ENCODE results near the gene SKA3.
"Not testable (repeated sequence)": the region's sequence is repeated elsewhere in the genome, so short reads cannot be mapped to it uniquely, and the experiment has no call there.

Gene SKA3

GRCh38 chr13:21186410-21186809 is 10.1 kb upstream of the SKA3 start:
- H3K27ac ChIP-seq; H3K27me3 ChIP-seq (ENCODE audit: insufficient read depth, low read depth, severe bottlenecking); DNase-seq; H3K4me3 ChIP-seq (ENCODE audit: low read depth, low read length); H3K36me3 ChIP-seq; H3K9me3 ChIP-seq (ENCODE audit: severe bottlenecking): not testable (repeated sequence)

- TF ChIP-seq, protein P1, sequence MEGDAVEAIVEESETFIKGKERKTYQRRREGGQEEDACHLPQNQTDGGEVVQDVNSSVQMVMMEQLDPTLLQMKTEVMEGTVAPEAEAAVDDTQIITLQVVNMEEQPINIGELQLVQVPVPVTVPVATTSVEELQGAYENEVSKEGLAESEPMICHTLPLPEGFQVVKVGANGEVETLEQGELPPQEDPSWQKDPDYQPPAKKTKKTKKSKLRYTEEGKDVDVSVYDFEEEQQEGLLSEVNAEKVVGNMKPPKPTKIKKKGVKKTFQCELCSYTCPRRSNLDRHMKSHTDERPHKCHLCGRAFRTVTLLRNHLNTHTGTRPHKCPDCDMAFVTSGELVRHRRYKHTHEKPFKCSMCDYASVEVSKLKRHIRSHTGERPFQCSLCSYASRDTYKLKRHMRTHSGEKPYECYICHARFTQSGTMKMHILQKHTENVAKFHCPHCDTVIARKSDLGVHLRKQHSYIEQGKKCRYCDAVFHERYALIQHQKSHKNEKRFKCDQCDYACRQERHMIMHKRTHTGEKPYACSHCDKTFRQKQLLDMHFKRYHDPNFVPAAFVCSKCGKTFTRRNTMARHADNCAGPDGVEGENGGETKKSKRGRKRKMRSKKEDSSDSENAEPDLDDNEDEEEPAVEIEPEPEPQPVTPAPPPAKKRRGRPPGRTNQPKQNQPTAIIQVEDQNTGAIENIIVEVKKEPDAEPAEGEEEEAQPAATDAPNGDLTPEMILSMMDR (IDR thresholded peaks at IDR 0.05; ENCODE audit: low read depth, low read length), result no peak
- peaks cover 14% of the 10 kb centered on the region for H3K36me3 ChIP-seq
- H3K9me3 ChIP-seq (ENCODE audit: severe bottlenecking), result no peaks in the 10 kb centered on the region
- H3K4me3 ChIP-seq (ENCODE audit: low read depth, low read length), result no peak overlapping the region
- no peak overlapping the region for H3K27ac ChIP-seq
- H3K27me3 ChIP-seq (ENCODE audit: insufficient read depth, low read depth, severe bottlenecking), result no peaks in the 10 kb centered on the region
- no peak for DNase-seq
Measured at GRCh38 chr13:21181671-21182070, 5.3 kb upstream of the SKA3 start.

DNA sequence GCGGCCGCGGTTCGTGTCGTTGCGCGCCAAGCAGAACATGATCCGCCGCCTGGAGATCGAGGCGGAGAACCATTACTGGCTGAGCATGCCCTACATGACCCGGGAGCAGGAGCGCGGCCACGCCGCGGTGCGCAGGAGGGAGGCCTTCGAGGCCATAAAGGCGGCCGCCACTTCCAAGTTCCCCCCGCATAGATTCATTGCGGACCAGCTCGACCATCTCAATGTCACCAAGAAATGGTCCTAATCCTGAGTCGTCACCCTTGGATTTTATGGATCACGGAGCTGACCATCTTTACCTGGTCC is 581 bp upstream of the SKA3 start:
- DNase-seq, result no peak
- Histone ChIP-seq H3K27ac (peak overlapping the region; percentile 94), H3K36me3 (peaks cover 20% of the 10 kb centered on the region), H3K9me3 (ENCODE audit: severe bottlenecking) (no peaks in the 10 kb centered on the region), H3K4me3 (ENCODE audit: low read depth, low read length) (peak overlapping the region; percentile 78), H3K27me3 (ENCODE audit: insufficient read depth, low read depth, severe bottlenecking) (no peaks in the 10 kb centered on the region)
- TF ChIP-seq, protein P1 (IDR thresholded peaks at IDR 0.05; ENCODE audit: low read depth, low read length), result no peak

GRCh38 chr13:21175656-21176214 is 617 bp downstream of the SKA3 start:
- no peaks in the 10 kb centered on the region for H3K9me3 ChIP-seq (ENCODE audit: severe bottlenecking)
- TF ChIP-seq, protein P1 (IDR thresholded peaks at IDR 0.05; ENCODE audit: low read depth, low read length), result no peak
- H3K36me3 ChIP-seq, result peaks cover 31% of the 10 kb centered on the region
- peak overlapping the region; percentile 78 for H3K4me3 ChIP-seq (ENCODE audit: low read depth, low read length)
- H3K27me3 ChIP-seq (ENCODE audit: insufficient read depth, low read depth, severe bottlenecking), result no peaks in the 10 kb centered on the region
- H3K27ac ChIP-seq, result peak overlapping the region; percentile 94
- DNase-seq, result no peak

GRCh38 chr13:21173767-21174166 is 2.6 kb downstream of the SKA3 start:
- H3K36me3 ChIP-seq, result peaks cover 43% of the 10 kb centered on the region
- DNase-seq; H3K9me3 ChIP-seq (ENCODE audit: severe bottlenecking); H3K4me3 ChIP-seq (ENCODE audit: low read depth, low read length); H3K27ac ChIP-seq; H3K27me3 ChIP-seq (ENCODE audit: insufficient read depth, low read depth, severe bottlenecking): not testable (repeated sequence)

DNA sequence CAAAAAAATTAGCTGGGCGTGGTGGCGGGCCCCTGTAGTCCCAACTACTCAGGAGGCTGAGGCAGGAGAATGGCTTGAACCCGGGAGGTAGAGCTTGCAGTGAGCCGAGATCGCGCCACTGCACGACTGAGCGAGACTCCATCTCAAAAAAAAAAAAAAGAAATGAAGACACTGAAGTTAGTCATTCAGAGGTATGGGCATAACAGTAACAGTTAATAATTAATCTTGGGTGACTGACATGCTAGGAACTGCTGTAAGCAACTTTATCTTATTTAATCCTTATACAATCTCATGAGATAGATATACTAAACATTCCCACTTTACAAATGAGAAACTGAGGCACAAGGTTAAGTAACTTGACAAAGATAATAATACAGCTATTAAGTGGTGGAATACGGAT is 4.9 kb downstream of the SKA3 start:
- DNase-seq, result no peak
- TF ChIP-seq, protein P1 (IDR thresholded peaks at IDR 0.05; ENCODE audit: low read depth, low read length), result no peak

DNA sequence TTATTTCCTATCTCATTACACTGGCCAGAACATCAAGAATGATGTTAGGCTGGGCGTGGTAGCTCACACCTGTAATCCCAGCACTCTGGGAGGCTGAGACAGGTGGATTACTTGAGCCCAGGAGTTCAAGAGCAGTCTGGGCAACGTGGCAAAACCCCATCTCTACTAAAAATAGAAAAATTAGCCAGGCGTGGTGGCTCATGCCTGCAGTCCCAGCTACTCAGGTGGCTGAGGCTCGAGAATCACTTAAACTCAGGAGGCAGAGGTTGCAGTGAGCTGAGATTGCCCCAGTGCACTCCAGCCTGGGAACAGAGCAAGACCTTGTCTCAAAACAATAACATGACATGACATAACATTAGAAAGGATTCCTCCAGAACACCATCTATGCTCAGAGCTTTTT is 10.7 kb downstream of the SKA3 start:
- peaks cover 60% of the 10 kb centered on the region for H3K36me3 ChIP-seq
- H3K27me3 ChIP-seq (ENCODE audit: insufficient read depth, low read depth, severe bottlenecking); H3K27ac ChIP-seq; H3K9me3 ChIP-seq (ENCODE audit: severe bottlenecking); DNase-seq; H3K4me3 ChIP-seq (ENCODE audit: low read depth, low read length): not testable (repeated sequence)

More for the DNA sequence above, 4.9 kb downstream of the SKA3 start:
- Histone ChIP-seq H3K4me3 (ENCODE audit: low read depth, low read length) (no peak overlapping the region), H3K36me3 (peaks cover 49% of the 10 kb centered on the region), H3K27ac (no peak overlapping the region), H3K27me3 (ENCODE audit: insufficient read depth, low read depth, severe bottlenecking) (no peaks in the 10 kb centered on the region), H3K9me3 (ENCODE audit: severe bottlenecking) (no peaks in the 10 kb centered on the region)

Data from WERI-Rb-1 (cell line).